Spleen (tissue), 11 donors: Measurements from ENCODE around the gene TBC1D22A. TPM values are rescaled to one million over a fixed set of nuclear protein-coding genes. Genes with fewer than 3 reads are reported as not detected.

ENCODE experiments used
- DNase-seq: peaks from one replicate; pipeline ENCODE4 v3.0.0-alpha.2; 2020
- H3K27ac ChIP-seq, 8 donors: fragments of 200-600 bp; sonication (generic) in 7 of 8; 1 replicate in 4 of 8; 2 replicates in 4 of 8; pipeline versions ENCODE4 v1.5.0 to v1.8.0; 2016 to 2021; ENCODE audit warnings: inconsistent platforms in 4 of 8, mild to moderate bottlenecking in 4 of 8, moderate library complexity in 1 of 8
- H3K27me3 ChIP-seq, 7 donors: fragments of 200-600 bp; sonication (generic) in 6 of 7; replicated peaks in 1 of 7; 1 replicate in 4 of 7; 2 replicates in 3 of 7; pipeline versions ENCODE4 v1.5.0 to v1.8.0; 2016 to 2021; ENCODE audit warnings: inconsistent platforms in 3 of 7, mild to moderate bottlenecking in 1 of 7
- H3K36me3 ChIP-seq, 6 donors: fragments of 200-600 bp; sonication (generic) in 5 of 6; 1 replicate in 4 of 6; 2 replicates in 2 of 6; pipeline versions ENCODE4 v1.5.0 to v1.8.0; 2016 to 2021; ENCODE audit warnings: inconsistent platforms in 2 of 6
- H3K4me1 ChIP-seq, 6 donors: fragments of 200-600 bp; sonication (generic) in 5 of 6; 1 replicate in 3 of 6; 2 replicates in 3 of 6; pipeline versions ENCODE4 v1.5.0 to v1.8.0; 2016 to 2021; ENCODE audit warnings: inconsistent platforms in 3 of 6
- H3K4me3 ChIP-seq, 8 donors: fragments of 200-600 bp; sonication (generic) in 7 of 8; 1 replicate in 4 of 8; 2 replicates in 4 of 8; pipeline versions ENCODE4 v1.5.0 to v1.8.0; 2016 to 2021; ENCODE audit warnings: inconsistent platforms in 4 of 8, mild to moderate bottlenecking in 4 of 8, moderate library complexity in 2 of 8
- H3K9me3 ChIP-seq, 8 donors: fragments of 200-600 bp; sonication (generic) in 7 of 8; 1 replicate in 4 of 8; 2 replicates in 4 of 8; pipeline versions ENCODE4 v1.5.0 to v1.8.0; 2016 to 2021; ENCODE audit warnings: inconsistent platforms in 4 of 8
- POLR2A ChIP-seq, 3 donors: fragments of 450-650 bp; IDR thresholded peaks; one replicate each; pipeline ENCODE4 v1.5.1; 2017; ENCODE audit warnings: antibody characterized with exemption in 3 of 3, mild to moderate bottlenecking in 1 of 3
- POLR2AphosphoS5 ChIP-seq, 3 donors: sonication (generic); formaldehyde crosslinking; IDR thresholded peaks; one replicate each; pipeline ENCODE4 v1.5.1; 2017; ENCODE audit warnings: antibody characterized with exemption in 3 of 3
- WGBS, 5 donors: extraction: QIAGEN DNeasy Blood & Tissue Kit in 3 of 5; methylation state at CpG; one replicate each; pipeline versions ENCODE4 v1.1.5 to v1.1.7; 2013 to 2018; 5-methylcytosine and 5-hydroxymethylcytosine counted together
- intact Hi-C: fragments of 100-400 bp; cut with DNase I; formaldehyde crosslinking; loops from one replicate; pipeline ENCODE4 v1.15.0; 2023; ENCODE audit warnings: low total_unique reads
- polyA plus RNA-seq, 3 donors: library from polyadenylated mRNA; stranded (reverse); fragments of 200-250 nt; gene quantifications; one replicate each; pipeline ENCODE4 v1.2.1, GENCODE V29; 2013
- total RNA-seq, 7 donors: library from RNA; depleted of rRNA in 3 of 7; stranded (reverse); fragments of >200 nt in 3 of 7; fragmentation: NEBNext Ultra II Directional in 4 of 7; extraction: Animal tissue kit (Norgen Biotek cat#: 25700) in 4 of 7; gene quantifications; one replicate each; pipeline versions ENCODE4 v1.1.0 to v1.2.1, GENCODE V29; 2016 to 2021
- TF ChIP-seq, protein P1 (sequence below), 11 experiments: fragments of 200-600 bp in 7 of 11; fragments of 450-650 bp in 4 of 11; sonication (generic) in 4 of 11; IDR thresholded peaks in 8 of 11; conservative IDR thresholded peaks in 3 of 11; 1 replicate in 7 of 11; 2 replicates in 4 of 11; pipeline versions ENCODE4 v1.4.0 to v1.8.0; 2016 to 2021; ENCODE audit warnings: antibody characterized with exemption in 11 of 11, inconsistent platforms in 4 of 11, mild to moderate bottlenecking in 1 of 11
- donor health status: healthy with polysubstance abuse.
- donor health status: DM: no; HTN: no; CAD: no; lungs with moderate emphysema.
- donor health status: DM: no; HTN: no; CAD: no.
- donor health status: Bipolar disorder and iron deficiency.
- donor health status: healthy.
- donor health status: DM: no; HTN: no; CAD: no.
- donor health status: DM: yes; HTN: yes; CAD: no.

The TBC1D22A gene
- total and polyA plus RNA-seq, 10 donors = 17.2 to 66.9 (median 49.6) TPM

GRCh38 chr22:47119181-47119580 is 356.7 kb downstream of the TBC1D22A start:
- no peak for DNase-seq
- Histone ChIP-seq H3K36me3 (peaks cover 0 to 59% (median 0%) of the 10 kb centered on the region in 6 donors), H3K4me3 (no peak overlapping the region), H3K9me3 (no peaks in the 10 kb centered on the region), H3K27me3 (no peaks in the 10 kb centered on the region), H3K27ac (no peak overlapping the region), H3K4me1 (no peaks in the 10 kb centered on the region)
- intact Hi-C loops = no loop called here
- TF ChIP-seq POLR2AphosphoS5 (IDR thresholded peaks at IDR 0.05) (no peak), POLR2A (IDR thresholded peaks at IDR 0.05) (no peak)
- TF ChIP-seq, protein P1, sequence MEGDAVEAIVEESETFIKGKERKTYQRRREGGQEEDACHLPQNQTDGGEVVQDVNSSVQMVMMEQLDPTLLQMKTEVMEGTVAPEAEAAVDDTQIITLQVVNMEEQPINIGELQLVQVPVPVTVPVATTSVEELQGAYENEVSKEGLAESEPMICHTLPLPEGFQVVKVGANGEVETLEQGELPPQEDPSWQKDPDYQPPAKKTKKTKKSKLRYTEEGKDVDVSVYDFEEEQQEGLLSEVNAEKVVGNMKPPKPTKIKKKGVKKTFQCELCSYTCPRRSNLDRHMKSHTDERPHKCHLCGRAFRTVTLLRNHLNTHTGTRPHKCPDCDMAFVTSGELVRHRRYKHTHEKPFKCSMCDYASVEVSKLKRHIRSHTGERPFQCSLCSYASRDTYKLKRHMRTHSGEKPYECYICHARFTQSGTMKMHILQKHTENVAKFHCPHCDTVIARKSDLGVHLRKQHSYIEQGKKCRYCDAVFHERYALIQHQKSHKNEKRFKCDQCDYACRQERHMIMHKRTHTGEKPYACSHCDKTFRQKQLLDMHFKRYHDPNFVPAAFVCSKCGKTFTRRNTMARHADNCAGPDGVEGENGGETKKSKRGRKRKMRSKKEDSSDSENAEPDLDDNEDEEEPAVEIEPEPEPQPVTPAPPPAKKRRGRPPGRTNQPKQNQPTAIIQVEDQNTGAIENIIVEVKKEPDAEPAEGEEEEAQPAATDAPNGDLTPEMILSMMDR (IDR thresholded peaks at IDR 0.05 in 8 of 11, conservative IDR thresholded peaks at IDR 0.05 in 3 of 11) = no peak
- 92 to 98% (median 97%) methylated on average over 8 of the region's 8 CpGs for WGBS, 5 donors

DNA sequence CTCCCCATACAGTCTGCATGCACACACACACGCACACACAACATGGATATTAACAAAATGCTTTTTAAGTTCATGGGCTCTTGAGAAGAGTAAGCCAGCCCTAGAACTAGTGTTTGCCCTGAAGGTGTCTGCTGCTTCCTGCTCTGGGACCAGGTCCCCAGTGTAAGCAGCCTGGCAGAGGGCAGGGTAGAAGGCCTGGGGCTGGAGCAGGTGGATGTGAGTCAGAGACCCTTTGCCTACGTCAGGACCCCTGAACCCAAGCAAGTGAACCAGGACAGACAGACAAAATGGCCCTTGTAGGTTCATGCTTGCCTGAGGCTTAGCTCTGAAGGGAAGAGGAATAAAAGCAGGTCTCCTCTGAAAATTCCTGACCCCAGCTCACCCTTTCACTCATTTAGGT is 357.9 kb downstream of the TBC1D22A start:
- H3K36me3 ChIP-seq = peaks cover 0 to 51% (median 0%) of the 10 kb centered on the region in 6 donors
- WGBS, 5 donors = 92 to 98% (median 94%) methylated on average over 2 of the region's 2 CpGs

GRCh38 chr22:47121791-47122190 is 359.3 kb downstream of the TBC1D22A start:
- intact Hi-C loops = no loop called here
- DNase-seq = no peak
- TF ChIP-seq, protein P1 (IDR thresholded peaks at IDR 0.05 in 8 of 11, conservative IDR thresholded peaks at IDR 0.05 in 3 of 11) = no peak
- TF ChIP-seq POLR2AphosphoS5 (IDR thresholded peaks at IDR 0.05) = peak in 1 of 3 donors; percentile 11
- no peaks in the 10 kb centered on the region for H3K9me3 ChIP-seq
- peaks cover 0 to 37% (median 0%) of the 10 kb centered on the region in 6 donors for H3K36me3 ChIP-seq
- no peaks in the 10 kb centered on the region for H3K4me1 ChIP-seq
- WGBS, 5 donors = 96 to 99% (median 98%) methylated on average over 11 of the region's 11 CpGs
- H3K4me3 ChIP-seq = no peak overlapping the region
- no peaks in the 10 kb centered on the region for H3K27me3 ChIP-seq
- H3K27ac ChIP-seq = no peak overlapping the region

More for the DNA sequence above, 357.9 kb downstream of the TBC1D22A start:
- DNase-seq = no peak
- Histone ChIP-seq H3K4me1 (no peaks in the 10 kb centered on the region), H3K9me3 (no peaks in the 10 kb centered on the region), H3K4me3 (no peak overlapping the region), H3K27me3 (no peaks in the 10 kb centered on the region), H3K27ac (no peak overlapping the region)
- intact Hi-C loops = no loop called here
- TF ChIP-seq POLR2A (IDR thresholded peaks at IDR 0.05) (no peak), POLR2AphosphoS5 (IDR thresholded peaks at IDR 0.05) (no peak)
- TF ChIP-seq, protein P1 (IDR thresholded peaks at IDR 0.05 in 8 of 11, conservative IDR thresholded peaks at IDR 0.05 in 3 of 11) = no peak

DNA sequence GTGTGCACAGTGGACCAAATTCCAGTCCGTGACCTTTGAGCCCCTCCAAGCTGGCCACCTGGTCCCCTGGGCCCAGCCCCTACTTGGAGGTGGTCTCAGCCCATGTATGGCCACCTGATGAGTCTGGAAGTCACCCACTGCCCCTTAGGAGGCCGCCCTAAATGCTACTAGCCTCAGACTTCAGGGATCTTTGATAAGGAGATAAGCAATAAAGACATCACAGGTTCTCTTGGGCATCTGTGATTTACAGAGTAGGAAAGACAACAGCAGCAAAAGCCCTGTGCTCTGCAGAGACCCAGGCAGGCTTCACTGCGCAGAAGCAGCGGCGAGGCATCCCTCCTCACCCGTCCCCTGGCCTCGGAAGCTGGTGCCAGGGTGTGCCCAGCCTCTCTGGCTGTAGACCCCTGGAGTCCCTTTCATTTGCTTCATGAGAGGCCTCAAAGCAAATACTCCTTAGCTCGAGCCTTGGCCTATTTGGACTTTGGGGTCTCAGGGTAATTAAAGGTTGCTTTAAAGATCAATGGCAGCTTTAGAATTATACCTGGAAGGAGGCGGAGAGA is 360.1 kb downstream of the TBC1D22A start:
- Histone ChIP-seq H3K27ac (no peak overlapping the region), H3K4me1 (no peaks in the 10 kb centered on the region), H3K27me3 (no peaks in the 10 kb centered on the region), H3K36me3 (peaks cover 0 to 31% (median 0%) of the 10 kb centered on the region in 6 donors), H3K4me3 (no peak overlapping the region), H3K9me3 (no peaks in the 10 kb centered on the region)
- 90 to 97% (median 92%) methylated on average over 5 to 9 of the region's 9 CpGs for WGBS, 5 donors
- no peak for TF ChIP-seq POLR2A (IDR thresholded peaks at IDR 0.05)
- TF ChIP-seq POLR2AphosphoS5 (IDR thresholded peaks at IDR 0.05) = no peak
- TF ChIP-seq, protein P1 (IDR thresholded peaks at IDR 0.05 in 8 of 11, conservative IDR thresholded peaks at IDR 0.05 in 3 of 11) = no peak
- peak; percentile 41 for DNase-seq
- intact Hi-C loops = no loop called here
